Cortex of kidney (tissue), 1 donor: ENCODE measurements around the gene VLDLR.

ENCODE experiments used
- DNase-seq: peaks from one replicate; lab custom pipeline; 2025; lab: John Stamatoyannopoulos, UW

VLDLR gene

GRCh38 chr9:2621722-2622460 is at the start of gene VLDLR:
VLDLR (plus strand) TSS chr9:2621787; CDS start chr9:2622190, 403 bp downstream.
- DNase-seq, result no peak

DNA sequence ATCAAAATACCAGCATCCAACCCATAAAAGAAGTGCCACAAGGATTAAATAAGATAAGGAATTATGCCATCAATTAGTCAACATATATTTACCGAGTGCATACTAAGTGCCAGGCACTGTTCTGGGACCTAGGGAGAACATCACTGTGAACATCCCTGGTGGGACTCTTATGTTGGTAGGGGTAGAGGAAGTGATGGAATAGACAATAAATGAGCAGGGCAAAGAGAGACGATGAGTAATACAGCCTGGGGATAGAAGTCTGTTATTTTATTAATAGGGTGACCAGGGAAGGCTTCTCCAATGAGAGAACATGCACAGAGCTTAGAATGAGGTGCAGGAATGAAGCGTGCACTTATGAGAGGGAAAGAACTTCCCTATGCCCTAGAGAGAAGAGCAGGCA is 47.4 kb upstream of the VLDLR start:
- DNase-seq, result no peak

GRCh38 chr9:2576631-2577030 is 45.0 kb upstream of the VLDLR start:
- DNase-seq, result no peak

DNA sequence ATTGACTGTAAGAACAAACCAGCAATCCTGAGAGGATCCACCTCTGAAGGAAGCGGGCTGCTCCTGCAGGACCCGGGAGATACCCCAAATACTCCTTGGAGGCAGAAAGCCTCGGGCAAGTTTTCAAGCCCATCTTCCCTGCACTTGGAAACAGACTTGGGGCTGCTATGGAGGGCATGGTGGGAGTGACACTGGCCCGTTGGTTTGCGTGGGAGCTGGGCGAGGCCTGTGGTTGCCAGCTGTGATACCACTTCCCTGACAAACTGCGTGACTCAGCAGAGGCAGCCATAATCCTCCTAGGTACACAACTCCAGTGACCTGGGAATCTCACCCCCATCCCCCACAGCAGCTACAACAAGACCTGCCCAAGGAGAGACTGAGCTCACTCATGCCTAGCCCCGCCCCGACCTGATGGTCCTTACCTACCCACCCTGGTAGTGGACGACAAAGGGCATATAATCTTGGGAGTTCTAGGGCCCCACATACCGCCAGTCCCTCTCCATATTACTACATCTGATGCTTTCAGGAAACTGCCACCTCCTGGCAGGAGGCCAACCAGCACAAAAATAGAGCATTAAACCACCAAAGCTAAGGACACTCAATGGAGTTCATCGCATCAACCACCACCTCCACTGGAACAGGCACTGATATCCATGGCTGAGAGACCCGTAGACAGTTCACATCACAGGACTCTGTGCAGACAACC is 38.1 kb upstream of the VLDLR start:
- DNase-seq, result no peak

DNA sequence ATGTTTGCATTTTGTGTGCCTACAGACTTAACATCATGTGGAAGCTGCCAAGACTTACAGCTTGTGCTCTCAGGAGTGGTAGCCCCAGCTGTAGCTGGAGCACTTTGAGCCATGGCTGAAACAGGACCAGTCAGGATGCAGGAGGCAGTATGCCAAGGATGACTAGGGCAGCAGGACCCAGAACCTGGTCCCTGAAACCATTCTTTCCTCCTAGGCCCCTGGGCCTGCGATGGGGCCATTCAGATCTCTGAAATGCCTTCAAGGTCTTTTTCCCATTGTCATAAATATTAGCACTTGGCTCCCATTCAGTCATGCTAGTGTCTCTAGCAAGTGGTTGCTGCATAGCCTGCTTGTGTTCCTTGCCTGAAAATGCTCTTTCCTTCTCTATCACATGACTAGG is 29.6 kb upstream of the VLDLR start:
- no peak for DNase-seq

GRCh38 chr9:2593744-2594143 is 27.8 kb upstream of the VLDLR start:
- DNase-seq, result no peak

DNA sequence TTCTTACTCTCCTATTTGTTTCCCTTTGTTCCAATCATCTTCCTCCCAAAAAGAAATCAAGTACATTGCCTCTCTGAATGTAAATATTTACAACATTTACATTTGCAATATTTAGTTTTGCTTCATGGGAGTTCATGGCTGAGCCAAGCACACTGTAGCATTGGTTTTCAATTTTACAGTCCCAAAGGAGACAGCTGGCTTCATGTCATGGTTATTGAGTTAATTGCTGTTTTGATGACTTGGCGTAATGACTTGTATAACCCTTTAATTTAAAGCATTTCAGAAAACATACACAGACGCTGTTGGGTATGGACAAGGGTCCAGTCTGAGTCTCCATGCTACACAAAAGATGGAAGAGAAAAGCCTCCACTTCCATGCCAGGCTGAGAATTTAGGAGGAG is 25.6 kb upstream of the VLDLR start:
- DNase-seq, result no peak

DNA sequence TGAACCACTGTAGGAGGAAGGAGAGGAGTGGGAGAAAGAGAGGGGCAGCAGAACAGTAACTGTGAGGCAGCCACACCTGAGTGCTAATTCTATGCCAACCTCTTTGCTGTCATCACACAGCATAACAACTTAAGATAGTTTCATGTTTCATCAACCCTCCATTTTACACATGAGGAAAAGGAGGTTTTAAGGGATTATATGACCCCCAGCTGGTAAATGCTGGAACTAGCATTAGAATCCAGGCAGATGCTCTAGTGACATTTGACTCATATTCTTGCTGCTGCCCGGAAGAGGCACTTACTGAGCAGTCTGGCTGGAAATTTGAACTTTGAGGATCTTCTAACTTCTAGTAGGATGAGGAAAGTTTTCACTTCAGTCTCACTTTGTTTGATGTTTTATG is 24.1 kb upstream of the VLDLR start:
- DNase-seq, result no peak

DNA sequence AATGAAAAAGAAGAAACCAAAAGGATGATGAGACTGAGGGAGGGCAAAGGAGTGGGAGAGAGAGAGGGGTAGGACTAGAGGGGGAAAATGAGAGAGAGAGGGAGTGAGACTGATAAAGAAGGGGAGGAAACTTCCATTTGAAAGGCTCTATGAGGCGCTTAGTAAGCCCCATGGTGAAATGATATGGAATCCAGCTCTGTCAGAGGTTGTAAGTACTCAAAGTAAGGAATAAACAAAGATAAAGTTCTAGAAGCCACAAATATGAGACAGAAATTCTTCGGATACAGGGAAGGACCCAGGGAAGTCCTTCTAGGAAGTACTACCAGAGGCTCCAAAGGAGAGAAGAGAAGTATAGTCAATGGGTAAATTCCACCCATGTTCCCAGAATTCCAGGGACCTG is 21.7 kb upstream of the VLDLR start:
- DNase-seq, result no peak

- no peak for DNase-seq
Measured at GRCh38 chr9:2600307-2600706, 21.3 kb upstream of the VLDLR start.

DNA sequence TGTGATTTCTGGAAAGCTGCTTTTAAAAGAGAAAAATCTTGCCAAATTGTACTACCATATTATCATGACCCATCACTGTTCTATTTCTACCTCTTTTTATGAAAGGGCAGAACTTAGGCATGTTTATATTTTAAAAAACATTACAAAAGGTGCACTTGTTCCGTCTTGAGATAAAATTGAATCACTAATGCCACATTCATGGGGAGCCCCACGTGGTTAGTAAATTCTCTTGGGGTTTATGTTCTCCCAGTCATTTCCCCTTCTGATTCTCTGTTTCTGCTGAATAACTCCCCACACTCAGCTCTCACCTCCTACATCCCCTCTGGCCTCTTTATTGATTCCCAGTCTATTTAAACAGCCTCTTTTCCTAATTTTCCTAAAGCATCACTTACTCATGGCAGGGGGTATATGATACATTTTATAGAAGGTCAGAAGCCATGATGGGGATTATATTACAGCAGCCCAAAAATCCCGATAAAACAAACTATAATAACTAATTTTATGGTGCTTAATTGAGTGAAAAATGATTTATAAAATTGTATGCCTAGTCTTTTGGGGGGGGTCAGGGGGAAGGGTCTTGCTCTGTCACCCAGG is 19.7 kb upstream of the VLDLR start:
- no peak for DNase-seq

DNA sequence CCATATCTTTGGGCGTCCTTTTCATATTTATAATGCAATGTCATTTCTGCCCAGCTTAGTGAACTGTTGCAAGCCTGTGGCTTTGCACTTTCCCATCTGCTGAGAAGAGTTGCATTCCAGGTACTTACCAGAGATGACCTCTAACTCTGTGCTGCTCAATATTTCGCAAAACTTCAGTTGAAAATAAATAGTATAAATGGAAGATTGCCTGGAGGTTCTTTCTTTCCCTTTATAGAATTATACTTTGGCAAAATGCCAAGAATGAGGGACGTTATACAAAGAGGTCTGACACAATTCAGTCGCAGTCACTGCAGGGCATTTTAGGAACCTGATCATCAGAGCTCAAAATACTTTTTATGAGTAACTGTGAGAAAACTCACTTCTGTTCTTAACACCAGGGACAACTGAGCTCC is 18.9 kb upstream of the VLDLR start:
- DNase-seq, result no peak

DNA sequence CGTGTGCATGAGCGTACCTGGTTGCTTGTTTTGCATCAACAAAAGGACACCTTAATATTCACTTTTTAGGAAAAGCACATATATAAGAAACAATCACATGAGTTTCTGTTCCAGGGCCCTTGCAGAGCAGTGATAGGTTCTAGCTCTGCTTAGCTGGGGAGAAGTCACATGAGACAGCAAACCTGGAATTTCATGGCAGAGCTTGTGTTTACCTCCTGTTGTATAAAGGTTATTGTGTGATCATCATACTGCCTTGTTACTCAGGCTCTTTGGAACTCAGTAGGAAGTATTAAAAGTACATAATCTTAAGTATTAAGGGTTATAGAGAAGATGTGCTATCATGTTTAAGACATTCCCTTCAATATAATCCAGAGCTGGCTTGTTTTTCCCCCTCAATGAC is 18.0 kb upstream of the VLDLR start:
- no peak for DNase-seq

- DNase-seq, result no peak
Measured at GRCh38 chr9:2605246-2605645, 16.3 kb upstream of the VLDLR start.

DNA sequence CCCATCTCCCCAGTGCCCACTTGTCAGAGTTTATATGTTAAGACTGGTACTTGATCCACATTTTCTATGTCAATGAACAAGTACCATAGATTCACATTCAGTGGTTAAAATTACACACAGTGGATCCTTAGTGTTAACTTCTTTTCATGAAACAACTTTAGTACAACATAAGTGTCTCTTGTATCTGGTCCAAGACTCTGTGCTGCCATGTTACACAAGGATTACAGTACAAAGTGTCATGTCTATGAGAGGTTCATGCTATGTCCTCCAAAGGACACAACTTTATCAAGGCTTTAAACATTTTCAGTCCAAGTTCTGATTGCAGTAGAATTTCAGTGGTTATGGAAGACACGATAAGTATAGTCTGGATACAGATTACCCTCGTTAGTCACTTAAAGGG is 13.3 kb upstream of the VLDLR start:
- DNase-seq, result no peak

GRCh38 chr9:2610985-2611384 is 10.6 kb upstream of the VLDLR start:
- DNase-seq, result no peak

GRCh38 chr9:2611961-2612360 is 9.6 kb upstream of the VLDLR start:
- DNase-seq, result no peak

- DNase-seq, result no peak
Measured at GRCh38 chr9:2613730-2614271, 7.8 kb upstream of the VLDLR start.

DNA sequence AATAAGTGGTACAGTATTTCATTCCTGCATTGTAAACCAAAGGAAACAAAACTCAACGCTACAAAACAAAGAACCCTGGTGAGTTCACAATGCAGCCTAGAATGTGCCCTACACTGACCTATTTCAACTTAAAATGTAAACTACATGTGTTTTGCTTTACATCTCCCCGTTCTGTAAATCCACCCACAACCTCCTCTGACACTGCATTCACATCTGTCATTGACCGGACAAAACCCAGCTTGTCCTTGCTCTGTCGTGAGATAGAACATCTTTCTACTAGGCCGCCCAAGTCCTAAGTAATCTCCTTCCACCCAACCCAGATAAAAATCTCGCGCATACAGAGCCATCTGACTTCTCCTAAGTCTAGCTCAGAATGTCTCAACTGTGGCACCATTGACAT is 6.1 kb upstream of the VLDLR start:
- no peak for DNase-seq

DNA sequence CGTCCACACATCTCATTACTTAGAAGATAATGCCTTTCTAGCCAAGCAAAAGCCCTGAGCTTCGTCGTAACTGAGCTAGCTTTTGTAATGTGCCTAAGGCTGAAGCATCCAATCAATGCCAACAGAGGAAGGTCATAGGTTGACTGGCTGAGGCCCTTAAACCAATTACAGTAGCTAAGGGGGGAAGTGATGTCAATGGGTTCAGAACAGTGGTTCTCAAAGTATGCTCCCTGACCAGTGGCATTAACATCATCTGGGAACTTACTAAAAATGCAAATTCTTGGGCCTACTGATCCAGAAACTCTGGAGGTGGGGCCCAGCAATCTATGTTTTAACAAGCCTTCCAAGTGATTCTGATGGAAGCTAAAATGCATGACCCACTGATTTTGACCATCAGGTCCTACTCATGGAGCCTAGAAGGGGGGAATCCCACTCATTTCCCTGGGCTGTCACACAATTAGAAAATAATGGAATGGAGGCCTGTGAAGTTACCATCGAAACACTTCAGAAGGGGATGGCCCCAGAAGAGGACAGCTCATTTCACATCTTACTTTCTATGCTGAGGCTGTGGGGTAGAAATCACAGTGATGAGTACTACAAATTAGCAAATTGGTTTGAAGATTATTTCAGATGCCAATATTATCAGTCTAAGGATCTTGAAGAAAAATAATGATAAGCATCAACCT is 4.8 kb upstream of the VLDLR start:
- no peak for DNase-seq

DNA sequence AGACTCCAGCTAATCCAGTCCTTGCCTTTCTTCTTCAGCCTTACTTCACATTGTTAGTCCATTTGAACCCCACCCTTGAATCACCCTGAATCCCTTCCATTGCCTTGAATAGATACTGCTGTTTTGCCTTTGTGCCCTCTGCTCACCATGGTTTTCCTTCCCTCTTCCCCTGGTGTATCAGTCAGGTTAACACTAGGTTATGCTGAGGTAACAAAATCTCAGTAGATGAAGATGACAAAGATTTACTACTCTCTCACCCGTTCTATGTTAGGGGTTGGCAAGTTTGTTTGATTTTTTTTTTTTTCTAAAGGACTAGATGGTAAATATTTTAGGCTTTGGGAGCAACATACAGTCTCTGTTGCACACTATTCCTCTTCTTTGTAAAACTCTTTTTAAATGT is 3.3 kb upstream of the VLDLR start:
- no peak for DNase-seq

DNA sequence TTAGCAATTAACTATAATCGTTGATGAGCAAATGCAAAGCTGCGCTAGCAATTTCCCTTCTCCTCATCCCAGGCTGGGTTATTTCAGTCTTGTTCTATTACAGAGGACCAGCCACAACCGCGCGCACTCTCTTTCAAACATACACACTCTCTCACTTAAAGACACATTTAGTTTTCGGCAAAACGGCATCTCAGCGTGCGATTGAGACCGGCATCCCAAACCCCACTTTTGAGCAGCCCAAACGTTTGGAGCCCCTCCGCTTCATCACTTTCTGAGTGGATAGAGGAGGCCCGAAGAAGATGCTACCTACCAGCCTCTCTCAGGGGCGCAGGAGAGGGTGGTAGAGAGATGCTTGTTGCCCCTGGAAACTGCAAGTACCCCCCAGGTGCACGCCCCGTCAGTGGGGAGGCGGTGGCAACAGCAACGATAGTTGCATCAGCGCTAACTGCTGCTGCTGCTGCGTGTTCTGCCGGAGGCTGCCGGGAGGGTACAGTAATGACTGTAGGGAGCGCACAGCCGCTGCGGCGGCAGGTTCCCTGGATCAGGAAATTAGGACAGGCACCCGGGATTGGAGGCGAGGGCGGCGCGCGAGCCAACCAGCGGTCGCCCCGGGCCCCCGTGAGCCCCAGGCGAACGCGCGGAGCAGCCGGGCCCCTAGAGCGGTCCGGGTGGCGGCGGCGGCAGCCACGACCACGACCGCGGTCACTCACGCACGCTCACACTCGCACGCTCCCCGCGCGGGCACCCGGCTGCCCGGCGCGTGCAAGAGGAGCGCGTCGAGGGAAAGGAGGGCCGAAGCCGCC is 467 bp upstream of the VLDLR start:
- DNase-seq, result no peak
